Gastroesophageal sphincter (tissue), 4 donors: Measurements from ENCODE around the gene CLASP2. TPM values are rescaled to one million over a fixed set of nuclear protein-coding genes. Genes with fewer than 3 reads are reported as not detected.

Experiments
- ATAC-seq: fragments of 150-250 bp; one replicate; pipeline ENCODE4 v1.9.1; 2016; ENCODE audit warnings: mild to moderate bottlenecking, moderate library complexity
- H3K27ac ChIP-seq, 4 donors: fragments of 200-600 bp; sonication (generic) in 3 of 4; 1 replicate in 3 of 4; 2 replicates in 1 of 4; pipeline ENCODE4 v1.5.1; 2016 to 2019
- H3K27me3 ChIP-seq: fragments of 200-600 bp; sonication (generic); one replicate; pipeline ENCODE4 v1.5.1; 2019
- H3K36me3 ChIP-seq, 2 donors: fragments of 200-600 bp; sonication (generic); one replicate each; pipeline ENCODE4 v1.5.1; 2019; ENCODE audit warnings: control low read depth in 1 of 2
- H3K4me1 ChIP-seq, 3 donors: fragments of 200-600 bp; sonication (generic); 1 replicate in 2 of 3; 2 replicates in 1 of 3; pipeline ENCODE4 v1.5.1; 2016 to 2019; ENCODE audit warnings: control low read depth in 2 of 3
- H3K4me3 ChIP-seq, 2 donors: fragments of 200-600 bp; sonication (generic); one replicate each; pipeline ENCODE4 v1.5.1; 2019; ENCODE audit warnings: mild to moderate bottlenecking in 1 of 2, moderate library complexity in 1 of 2
- H3K9me3 ChIP-seq, 3 donors: fragments of 200-600 bp; sonication (generic); one replicate each; pipeline ENCODE4 v1.5.1; 2017 to 2019; ENCODE audit warnings: control low read depth in 2 of 3
- EP300 ChIP-seq: sonication (generic); formaldehyde crosslinking; IDR thresholded peaks from one replicate; pipeline ENCODE4 v1.6.1; 2017; ENCODE audit warnings: antibody characterized with exemption, mild to moderate bottlenecking
- POLR2A ChIP-seq, 2 donors: fragments of 450-650 bp; IDR thresholded peaks; one replicate each; pipeline ENCODE4 v1.6.1; 2017; ENCODE audit warnings: antibody characterized with exemption in 2 of 2, mild to moderate bottlenecking in 2 of 2, moderate library complexity in 1 of 2
- POLR2AphosphoS5 ChIP-seq: sonication (generic); formaldehyde crosslinking; IDR thresholded peaks from one replicate; pipeline ENCODE4 v1.6.1; 2017; ENCODE audit warnings: antibody characterized with exemption
- WGBS, 2 donors: methylation state at CpG; one replicate each; pipeline ENCODE4 v1.1.5; 2018; ENCODE audit warnings: low coverage in 1 of 2; 5-methylcytosine and 5-hydroxymethylcytosine counted together
- total RNA-seq, 4 donors: library from RNA; depleted of rRNA; stranded (reverse); fragments of >200 nt; gene quantifications; one replicate each; pipeline ENCODE4 v1.1.0, GENCODE V29; 2016
- TF ChIP-seq, protein P1 (sequence below), 4 experiments: fragments of 200-600 bp in 2 of 4; fragments of 450-650 bp in 2 of 4; sonication (generic) in 1 of 4; IDR thresholded peaks; one replicate each; pipeline ENCODE4 v1.5.1; 2017 to 2019; ENCODE audit warnings: antibody characterized with exemption in 4 of 4, mild to moderate bottlenecking in 2 of 4, moderate library complexity in 2 of 4

CLASP2 gene
- total RNA-seq, 4 donors from 2014 or later = 45.3 to 90.7 (median 54.1) TPM

DNA sequence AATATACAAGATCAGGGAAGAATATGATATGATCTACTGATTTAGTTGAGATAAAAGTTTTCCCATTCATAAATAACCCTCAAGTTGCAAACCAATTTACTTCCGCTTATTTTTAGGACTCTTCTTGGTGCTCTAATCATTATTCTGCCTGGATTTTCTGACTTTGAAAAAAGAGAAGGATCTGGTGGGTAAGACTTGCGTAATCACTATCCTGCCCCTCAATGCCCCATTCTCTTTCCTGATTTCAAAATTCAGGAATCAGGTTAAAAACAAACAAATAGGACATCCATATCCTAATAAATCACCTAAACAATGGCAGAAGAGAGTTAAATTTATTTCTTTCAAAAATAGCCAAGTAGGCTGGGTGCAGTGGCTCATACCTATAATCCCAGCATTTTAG lies 127.5 kb downstream of the CLASP2 start:
- peaks cover 0 to 55% of the 10 kb centered on the region in 2 donors for H3K36me3 ChIP-seq
- WGBS, 2 donors = 83 to 100% methylated on average over 2 of the region's 2 CpGs

DNA sequence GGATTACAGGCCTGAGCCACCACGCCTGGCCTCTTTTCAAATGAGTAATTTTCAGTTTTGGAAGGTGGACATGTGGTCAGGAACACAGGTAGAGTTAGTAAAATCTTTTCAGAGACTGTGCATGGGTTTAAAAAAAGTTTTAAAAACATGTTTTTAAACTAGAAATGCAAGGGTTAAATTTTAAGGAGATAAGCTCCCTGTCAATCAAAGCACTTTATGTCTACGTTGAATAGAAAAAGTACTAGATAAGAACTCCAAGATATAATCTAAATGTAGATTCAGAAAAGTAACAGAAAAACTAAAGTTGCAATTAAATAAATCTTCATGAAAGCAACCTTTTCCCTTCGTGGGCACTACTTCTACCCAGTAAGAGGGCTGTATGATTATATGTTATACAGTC lies 131.7 kb downstream of the CLASP2 start:
- TF ChIP-seq POLR2A (IDR thresholded peaks at IDR 0.05) (no peak), POLR2AphosphoS5 (no peak)
- TF ChIP-seq, protein P1, sequence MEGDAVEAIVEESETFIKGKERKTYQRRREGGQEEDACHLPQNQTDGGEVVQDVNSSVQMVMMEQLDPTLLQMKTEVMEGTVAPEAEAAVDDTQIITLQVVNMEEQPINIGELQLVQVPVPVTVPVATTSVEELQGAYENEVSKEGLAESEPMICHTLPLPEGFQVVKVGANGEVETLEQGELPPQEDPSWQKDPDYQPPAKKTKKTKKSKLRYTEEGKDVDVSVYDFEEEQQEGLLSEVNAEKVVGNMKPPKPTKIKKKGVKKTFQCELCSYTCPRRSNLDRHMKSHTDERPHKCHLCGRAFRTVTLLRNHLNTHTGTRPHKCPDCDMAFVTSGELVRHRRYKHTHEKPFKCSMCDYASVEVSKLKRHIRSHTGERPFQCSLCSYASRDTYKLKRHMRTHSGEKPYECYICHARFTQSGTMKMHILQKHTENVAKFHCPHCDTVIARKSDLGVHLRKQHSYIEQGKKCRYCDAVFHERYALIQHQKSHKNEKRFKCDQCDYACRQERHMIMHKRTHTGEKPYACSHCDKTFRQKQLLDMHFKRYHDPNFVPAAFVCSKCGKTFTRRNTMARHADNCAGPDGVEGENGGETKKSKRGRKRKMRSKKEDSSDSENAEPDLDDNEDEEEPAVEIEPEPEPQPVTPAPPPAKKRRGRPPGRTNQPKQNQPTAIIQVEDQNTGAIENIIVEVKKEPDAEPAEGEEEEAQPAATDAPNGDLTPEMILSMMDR (IDR thresholded peaks at IDR 0.05) = no peak
- no peaks in the 10 kb centered on the region for H3K4me1 ChIP-seq
- H3K4me3 ChIP-seq = no peak overlapping the region
- H3K36me3 ChIP-seq = peaks cover 0 to 74% of the 10 kb centered on the region in 2 donors
- H3K27ac ChIP-seq = no peak overlapping the region
- H3K9me3 ChIP-seq = no peaks in the 10 kb centered on the region
- WGBS, 2 donors = 46 to 85% methylated on average over 1 to 2 of the region's 3 CpGs
- H3K27me3 ChIP-seq = no peaks in the 10 kb centered on the region
- ATAC-seq = no peak

More for the DNA sequence above, 127.5 kb downstream of the CLASP2 start:
- no peaks in the 10 kb centered on the region for H3K27me3 ChIP-seq
- no peak overlapping the region for H3K4me3 ChIP-seq
- no peaks in the 10 kb centered on the region for H3K4me1 ChIP-seq
- TF ChIP-seq POLR2A (IDR thresholded peaks at IDR 0.05) (no peak), POLR2AphosphoS5 (no peak), EP300 (no peak)
- TF ChIP-seq, protein P1 (IDR thresholded peaks at IDR 0.05) = no peak
- no peak overlapping the region for H3K27ac ChIP-seq
- H3K9me3 ChIP-seq = no peaks in the 10 kb centered on the region
- no peak for ATAC-seq

DNA sequence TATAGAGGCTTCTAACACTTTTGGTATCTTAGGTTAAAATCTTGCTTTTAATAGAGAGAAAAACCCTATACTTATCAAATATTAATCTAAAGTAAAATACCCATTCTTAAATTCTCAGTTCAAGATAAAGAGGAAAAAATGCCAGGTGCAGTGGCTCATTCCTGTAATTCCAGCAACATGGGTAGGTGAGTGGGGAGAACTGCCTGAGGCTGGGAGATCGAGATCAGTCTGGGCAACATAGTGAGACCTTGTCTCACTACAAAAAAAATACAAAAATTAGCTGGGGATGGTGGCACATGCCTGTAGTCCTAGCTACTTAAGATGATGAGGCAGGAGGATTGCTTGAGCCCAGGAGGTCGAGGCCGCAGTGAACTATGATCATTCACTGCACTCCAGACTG lies 135.8 kb downstream of the CLASP2 start:
- H3K36me3 ChIP-seq = peaks cover 0 to 83% of the 10 kb centered on the region in 2 donors
- 89 to 93% methylated on average over 3 of the region's 3 CpGs for WGBS, 2 donors
- no peak overlapping the region for H3K4me3 ChIP-seq
- ATAC-seq = no peak
- H3K9me3 ChIP-seq = no peaks in the 10 kb centered on the region
- no peaks in the 10 kb centered on the region for H3K27me3 ChIP-seq
- H3K27ac ChIP-seq = no peak overlapping the region
- no peak for TF ChIP-seq EP300
- TF ChIP-seq, protein P1 (IDR thresholded peaks at IDR 0.05) = no peak
- no peaks in the 10 kb centered on the region for H3K4me1 ChIP-seq

DNA sequence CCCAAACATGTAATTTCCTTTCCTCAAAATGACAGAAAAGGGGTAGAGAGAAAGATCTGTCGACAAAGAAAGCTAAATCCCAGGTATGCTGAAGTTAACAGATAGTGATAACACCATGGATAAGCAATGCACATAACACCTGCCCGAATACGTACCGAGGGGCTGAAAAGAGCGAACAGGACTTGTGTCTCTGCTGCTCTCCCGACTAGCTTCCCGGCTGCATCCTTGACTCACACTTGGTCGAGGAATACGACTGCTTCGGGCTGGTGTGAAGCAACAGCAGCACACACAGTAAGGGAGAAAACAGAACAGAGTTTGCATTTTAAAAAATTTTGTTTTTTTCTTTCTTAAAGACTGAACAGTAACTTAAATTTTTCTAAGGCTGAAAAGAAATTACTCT lies 136.4 kb downstream of the CLASP2 start:
- H3K27me3 ChIP-seq = no peaks in the 10 kb centered on the region
- H3K27ac ChIP-seq = no peak overlapping the region
- TF ChIP-seq, protein P1 (IDR thresholded peaks at IDR 0.05) = no peak
- no peak for TF ChIP-seq EP300
- TF ChIP-seq POLR2AphosphoS5 = no peak
- no peak for TF ChIP-seq POLR2A (IDR thresholded peaks at IDR 0.05)
- no peak for ATAC-seq
- H3K36me3 ChIP-seq = peaks cover 0 to 82% of the 10 kb centered on the region in 2 donors
- H3K9me3 ChIP-seq = no peaks in the 10 kb centered on the region
- H3K4me3 ChIP-seq = no peak overlapping the region
- WGBS, 2 donors = 89 to 92% methylated on average over 10 of the region's 10 CpGs
- no peaks in the 10 kb centered on the region for H3K4me1 ChIP-seq

DNA sequence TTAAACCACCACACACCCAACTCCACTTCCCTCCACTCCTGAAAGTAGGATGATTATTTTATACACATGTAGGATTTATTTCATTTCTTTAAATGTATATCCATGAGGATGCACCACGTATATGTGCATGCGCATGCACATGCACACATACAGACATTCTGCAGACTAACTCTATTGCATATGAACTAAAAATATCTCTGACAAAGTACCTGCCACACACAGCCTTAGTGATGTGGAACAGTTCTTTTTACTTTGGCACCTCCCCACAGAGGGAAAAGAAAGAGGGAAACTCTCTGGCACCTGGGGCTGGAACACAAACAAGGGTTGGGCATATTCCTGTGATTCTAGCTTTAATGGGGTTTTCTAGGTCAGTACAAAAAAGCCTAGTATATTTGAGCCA lies 138.2 kb downstream of the CLASP2 start:
- no peaks in the 10 kb centered on the region for H3K27me3 ChIP-seq
- no peaks in the 10 kb centered on the region for H3K9me3 ChIP-seq
- ATAC-seq = no peak
- no peak overlapping the region for H3K4me3 ChIP-seq
- no peaks in the 10 kb centered on the region for H3K4me1 ChIP-seq
- no peak overlapping the region for H3K27ac ChIP-seq
- WGBS, 2 donors = 91 to 100% methylated on average over 2 of the region's 2 CpGs
- H3K36me3 ChIP-seq = peaks cover 0 to 91% of the 10 kb centered on the region in 2 donors
- TF ChIP-seq POLR2A (IDR thresholded peaks at IDR 0.05) = no peak
- TF ChIP-seq EP300 = no peak
- TF ChIP-seq, protein P1 (IDR thresholded peaks at IDR 0.05) = no peak
